Measurements from ENCODE around the gene PCLO.
"Not testable (repeated sequence)": the region's sequence is repeated elsewhere in the genome, so short reads cannot be mapped to it uniquely, and the experiment has no call there.

PCLO gene

GRCh38 chr7:83053965-83054364 lies 108.7 kb downstream of the PCLO start:
- H3K9me3 ChIP-seq (ENCODE audit: insufficient read depth, low read length), result no peaks in the 10 kb centered on the region
- no peak for DNase-seq (ENCODE audit: low read depth, low spot score)
- no peak overlapping the region for H3K9ac ChIP-seq (ENCODE audit: insufficient read length, low read depth)
- H3K36me3 ChIP-seq (ENCODE audit: insufficient read depth, insufficient read length, low read length), result no peaks in the 10 kb centered on the region
- no peak overlapping the region for H3K4me3 ChIP-seq (ENCODE audit: insufficient read length, low read depth)
- no peaks in the 10 kb centered on the region for H3K4me1 ChIP-seq (ENCODE audit: insufficient read depth, insufficient read length)
- no peaks in the 10 kb centered on the region for H3K27me3 ChIP-seq (ENCODE audit: insufficient read depth, insufficient read length)
- TF ChIP-seq YY1 (IDR thresholded peaks at IDR 0.05; ENCODE audit: insufficient read depth, insufficient read length) (no peak), SUZ12 (IDR thresholded peaks at IDR 0.05; ENCODE audit: extremely low read depth, insufficient read depth, insufficient read length) (no peak), ZNF274 (IDR thresholded peaks at IDR 0.05; ENCODE audit: low read depth, low read length) (no peak)

DNA sequence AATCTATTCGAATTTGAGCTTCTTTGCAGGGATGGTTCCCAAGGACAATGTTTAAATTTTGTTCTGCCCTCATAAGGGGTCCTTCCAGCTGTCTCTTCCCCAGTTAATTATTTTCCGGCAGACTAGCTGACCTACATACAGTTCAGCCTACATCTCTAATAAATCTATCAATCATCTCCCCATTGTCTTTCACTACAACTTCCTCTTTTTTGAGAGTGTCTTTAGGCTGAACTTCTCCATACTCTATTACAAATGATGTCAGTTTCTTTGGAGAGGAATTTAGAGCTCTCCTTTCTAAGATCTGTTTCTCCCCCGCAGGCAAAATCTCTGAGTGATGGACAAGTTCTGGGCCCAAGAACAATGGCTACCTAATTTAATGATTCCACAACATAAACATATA lies 122.2 kb downstream of the PCLO start:
- Histone ChIP-seq H3K36me3 (ENCODE audit: insufficient read depth, insufficient read length, low read length) (no peaks in the 10 kb centered on the region), H3K9ac (ENCODE audit: insufficient read length, low read depth) (no peak overlapping the region), H3K27me3 (ENCODE audit: insufficient read depth, insufficient read length) (no peaks in the 10 kb centered on the region), H3K9me3 (ENCODE audit: insufficient read depth, low read length) (no peaks in the 10 kb centered on the region), H3K4me1 (ENCODE audit: insufficient read depth, insufficient read length) (no peaks in the 10 kb centered on the region), H3K4me3 (ENCODE audit: insufficient read length, low read depth) (no peak overlapping the region)
- DNase-seq (ENCODE audit: low read depth, low spot score), result no peak
- TF ChIP-seq SUZ12 (IDR thresholded peaks at IDR 0.05; ENCODE audit: extremely low read depth, insufficient read depth, insufficient read length), result no peak
- no peak for TF ChIP-seq ZNF274 (IDR thresholded peaks at IDR 0.05; ENCODE audit: low read depth, low read length)
- no peak for TF ChIP-seq YY1 (IDR thresholded peaks at IDR 0.05; ENCODE audit: insufficient read depth, insufficient read length)

GRCh38 chr7:83038787-83039186 lies 123.9 kb downstream of the PCLO start:
- Histone ChIP-seq H3K9ac (ENCODE audit: insufficient read length, low read depth) (no peak overlapping the region), H3K36me3 (ENCODE audit: insufficient read depth, insufficient read length, low read length) (no peaks in the 10 kb centered on the region), H3K9me3 (ENCODE audit: insufficient read depth, low read length) (no peaks in the 10 kb centered on the region), H3K27me3 (ENCODE audit: insufficient read depth, insufficient read length) (no peaks in the 10 kb centered on the region), H3K4me1 (ENCODE audit: insufficient read depth, insufficient read length) (no peaks in the 10 kb centered on the region), H3K4me3 (ENCODE audit: insufficient read length, low read depth) (no peak overlapping the region)
- DNase-seq (ENCODE audit: low read depth, low spot score), result no peak
- TF ChIP-seq YY1 (IDR thresholded peaks at IDR 0.05; ENCODE audit: insufficient read depth, insufficient read length) (no peak), SUZ12 (IDR thresholded peaks at IDR 0.05; ENCODE audit: extremely low read depth, insufficient read depth, insufficient read length) (no peak), ZNF274 (IDR thresholded peaks at IDR 0.05; ENCODE audit: low read depth, low read length) (no peak)

GRCh38 chr7:83036721-83037380 lies 125.8 kb downstream of the PCLO start:
- no peaks in the 10 kb centered on the region for H3K27me3 ChIP-seq (ENCODE audit: insufficient read depth, insufficient read length)
- no peak overlapping the region for H3K9ac ChIP-seq (ENCODE audit: insufficient read length, low read depth)
- H3K36me3 ChIP-seq (ENCODE audit: insufficient read depth, insufficient read length, low read length), result no peaks in the 10 kb centered on the region
- H3K4me1 ChIP-seq (ENCODE audit: insufficient read depth, insufficient read length), result no peaks in the 10 kb centered on the region
- no peak for DNase-seq (ENCODE audit: low read depth, low spot score)
- H3K4me3 ChIP-seq (ENCODE audit: insufficient read length, low read depth), result no peak overlapping the region
- TF ChIP-seq YY1 (IDR thresholded peaks at IDR 0.05; ENCODE audit: insufficient read depth, insufficient read length), result no peak
- no peak for TF ChIP-seq ZNF274 (IDR thresholded peaks at IDR 0.05; ENCODE audit: low read depth, low read length)
- TF ChIP-seq SUZ12 (IDR thresholded peaks at IDR 0.05; ENCODE audit: extremely low read depth, insufficient read depth, insufficient read length), result no peak
- H3K9me3 ChIP-seq (ENCODE audit: insufficient read depth, low read length), result no peaks in the 10 kb centered on the region

DNA sequence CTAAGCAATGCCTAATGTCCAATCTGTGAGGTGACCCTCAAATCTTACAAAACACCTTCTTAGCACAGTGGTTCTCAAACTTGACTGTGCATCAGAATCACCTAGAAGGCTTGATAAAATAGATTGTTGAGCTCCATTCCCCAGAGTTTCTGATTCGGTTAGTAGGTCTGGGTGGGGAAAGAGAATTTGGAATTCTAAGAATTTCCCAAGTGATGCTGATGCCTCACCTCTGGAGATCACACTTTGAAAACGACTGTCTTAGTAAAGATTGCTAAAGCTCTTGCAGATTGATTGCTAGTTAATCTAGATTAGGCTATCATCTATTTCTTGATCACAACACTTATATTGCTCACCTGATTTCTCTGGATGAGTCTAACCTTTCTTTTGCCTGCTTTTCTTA lies 126.6 kb downstream of the PCLO start:
- no peaks in the 10 kb centered on the region for H3K27me3 ChIP-seq (ENCODE audit: insufficient read depth, insufficient read length)
- H3K4me3 ChIP-seq (ENCODE audit: insufficient read length, low read depth), result no peak overlapping the region
- TF ChIP-seq SUZ12 (IDR thresholded peaks at IDR 0.05; ENCODE audit: extremely low read depth, insufficient read depth, insufficient read length) (no peak), ZNF274 (IDR thresholded peaks at IDR 0.05; ENCODE audit: low read depth, low read length) (no peak), YY1 (IDR thresholded peaks at IDR 0.05; ENCODE audit: insufficient read depth, insufficient read length) (no peak)
- H3K9ac ChIP-seq (ENCODE audit: insufficient read length, low read depth), result no peak overlapping the region
- no peak for DNase-seq (ENCODE audit: low read depth, low spot score)
- H3K36me3 ChIP-seq (ENCODE audit: insufficient read depth, insufficient read length, low read length), result no peaks in the 10 kb centered on the region
- H3K9me3 ChIP-seq (ENCODE audit: insufficient read depth, low read length), result no peaks in the 10 kb centered on the region
- no peaks in the 10 kb centered on the region for H3K4me1 ChIP-seq (ENCODE audit: insufficient read depth, insufficient read length)

DNA sequence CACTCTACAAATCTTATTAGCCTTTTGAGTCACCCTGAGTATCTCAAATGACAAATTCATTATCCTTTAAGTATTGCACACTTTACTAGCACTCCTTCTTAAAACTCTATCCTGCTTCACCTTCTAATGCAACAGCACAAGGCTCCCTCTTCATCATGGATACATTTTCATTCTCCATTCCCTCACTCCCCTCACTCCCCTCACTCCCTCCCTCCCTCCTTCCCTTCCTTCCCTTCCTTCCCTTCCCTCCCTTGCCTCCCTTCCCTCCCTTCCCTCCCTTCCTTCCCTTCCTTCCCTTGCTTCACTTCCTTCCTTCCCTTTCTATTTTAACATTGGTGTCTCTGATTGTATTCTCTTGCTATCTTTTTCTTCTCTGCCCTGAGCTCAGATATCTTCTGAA lies 130.5 kb downstream of the PCLO start:
- H3K36me3 ChIP-seq (ENCODE audit: insufficient read depth, insufficient read length, low read length), result no peaks in the 10 kb centered on the region
- TF ChIP-seq ZNF274 (IDR thresholded peaks at IDR 0.05; ENCODE audit: low read depth, low read length), result no peak
- no peak for DNase-seq (ENCODE audit: low read depth, low spot score)

DNA sequence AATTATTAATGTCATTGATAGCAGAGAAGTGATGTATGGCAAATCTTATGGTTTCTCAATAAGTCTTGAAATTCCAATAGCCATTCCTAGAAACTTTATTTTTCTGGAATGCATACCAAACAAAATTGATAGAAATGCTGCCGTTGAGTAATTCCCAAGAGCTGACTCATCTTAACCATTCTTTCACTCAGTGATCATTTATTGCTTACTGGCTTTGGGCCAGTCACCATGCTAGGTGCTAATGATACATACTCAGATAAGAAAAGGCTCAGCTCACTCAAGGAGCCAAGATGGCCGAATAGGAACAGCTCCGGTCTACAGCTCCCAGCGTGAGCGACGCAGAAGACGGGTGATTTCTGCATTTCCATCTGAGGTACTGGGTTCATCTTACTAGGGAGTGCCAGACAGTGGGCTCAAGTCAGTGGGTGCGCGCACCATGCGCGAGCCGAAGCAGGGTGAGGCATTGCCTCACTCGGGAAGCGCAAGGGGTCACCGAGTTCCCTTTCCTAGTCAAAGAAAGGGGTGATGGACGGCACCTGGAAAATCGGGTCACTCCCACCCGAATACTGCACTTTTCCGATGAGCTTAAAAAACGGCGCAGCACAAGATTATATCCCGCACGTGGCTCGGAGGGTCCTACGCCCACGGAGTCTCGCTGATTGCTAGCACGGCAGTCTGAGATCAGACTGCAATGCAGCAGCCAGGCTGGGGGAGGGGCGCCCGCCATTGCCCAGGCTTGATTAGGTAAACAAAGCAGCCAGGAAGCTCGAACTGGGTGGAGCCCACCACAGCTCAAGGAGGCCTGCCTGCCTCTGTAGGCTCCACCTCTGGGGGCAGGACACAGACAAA lies 138.6 kb downstream of the PCLO start:
- not testable (repeated sequence) for H3K27me3 ChIP-seq (ENCODE audit: insufficient read depth, insufficient read length); H3K4me3 ChIP-seq (ENCODE audit: insufficient read length, low read depth); H3K9ac ChIP-seq (ENCODE audit: insufficient read length, low read depth); H3K36me3 ChIP-seq (ENCODE audit: insufficient read depth, insufficient read length, low read length); H3K4me1 ChIP-seq (ENCODE audit: insufficient read depth, insufficient read length); DNase-seq (ENCODE audit: low read depth, low spot score)
- H3K9me3 ChIP-seq (ENCODE audit: insufficient read depth, low read length), result peaks cover 11% of the 10 kb centered on the region

More for the DNA sequence above, 130.5 kb downstream of the PCLO start:
- Histone ChIP-seq H3K4me3 (ENCODE audit: insufficient read length, low read depth) (no peak overlapping the region), H3K4me1 (ENCODE audit: insufficient read depth, insufficient read length) (no peaks in the 10 kb centered on the region), H3K9me3 (ENCODE audit: insufficient read depth, low read length) (no peaks in the 10 kb centered on the region), H3K9ac (ENCODE audit: insufficient read length, low read depth) (no peak overlapping the region), H3K27me3 (ENCODE audit: insufficient read depth, insufficient read length) (no peaks in the 10 kb centered on the region)

All from NT2/D1 (cell line).